NCI-H2196 treated with DMSO at 0.1 percent for 48 hours (cell line): ENCODE data around the gene TENT4A.

ENCODE experiments used
- DNase-seq: peaks from one replicate; lab custom pipeline; 2025; ENCODE audit not compliant: unreplicated experiment; lab: John Stamatoyannopoulos, UW

The TENT4A gene

DNA sequence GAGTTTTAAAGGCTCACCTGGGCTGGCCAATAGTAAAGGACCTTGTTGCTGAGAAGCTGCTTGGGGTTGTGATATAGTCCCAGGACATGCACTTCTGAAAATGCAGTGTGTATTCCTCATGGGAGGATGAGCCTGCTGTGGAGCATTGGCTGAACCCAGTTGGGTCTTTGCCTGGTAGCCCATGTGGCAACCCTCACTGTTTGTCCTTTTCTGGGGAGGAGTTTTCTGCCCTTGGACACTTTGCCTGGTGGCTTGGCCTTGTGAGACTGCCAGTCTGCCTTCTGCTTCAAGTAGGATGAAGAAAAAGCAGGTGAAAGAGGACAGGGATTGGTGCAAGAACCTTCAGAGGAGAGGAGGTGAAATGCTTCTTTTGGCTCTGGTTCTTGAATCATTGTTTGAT, 4.0 kb downstream of the TENT4A start:
- no peak for DNase-seq

DNA sequence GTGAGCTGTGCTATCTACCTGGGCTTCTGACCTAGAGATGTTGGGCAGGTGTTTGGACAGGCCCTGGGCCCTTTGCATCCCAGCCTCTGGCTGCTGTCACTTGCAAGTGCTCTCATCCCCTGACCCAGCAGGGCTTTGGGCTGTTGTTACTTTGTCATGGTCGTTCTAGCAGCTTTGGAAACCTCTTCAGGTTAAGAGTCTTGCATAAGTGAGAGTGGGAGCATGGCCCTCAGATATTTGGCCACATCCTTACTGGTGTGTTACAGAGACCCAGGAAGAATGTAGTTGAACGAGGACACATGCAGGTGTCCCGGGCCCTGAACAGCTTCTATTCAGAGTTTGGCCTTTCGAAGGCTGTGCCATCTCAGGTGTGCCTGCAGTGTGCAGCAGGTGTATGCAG, 4.5 kb downstream of the TENT4A start:
- no peak for DNase-seq

DNA sequence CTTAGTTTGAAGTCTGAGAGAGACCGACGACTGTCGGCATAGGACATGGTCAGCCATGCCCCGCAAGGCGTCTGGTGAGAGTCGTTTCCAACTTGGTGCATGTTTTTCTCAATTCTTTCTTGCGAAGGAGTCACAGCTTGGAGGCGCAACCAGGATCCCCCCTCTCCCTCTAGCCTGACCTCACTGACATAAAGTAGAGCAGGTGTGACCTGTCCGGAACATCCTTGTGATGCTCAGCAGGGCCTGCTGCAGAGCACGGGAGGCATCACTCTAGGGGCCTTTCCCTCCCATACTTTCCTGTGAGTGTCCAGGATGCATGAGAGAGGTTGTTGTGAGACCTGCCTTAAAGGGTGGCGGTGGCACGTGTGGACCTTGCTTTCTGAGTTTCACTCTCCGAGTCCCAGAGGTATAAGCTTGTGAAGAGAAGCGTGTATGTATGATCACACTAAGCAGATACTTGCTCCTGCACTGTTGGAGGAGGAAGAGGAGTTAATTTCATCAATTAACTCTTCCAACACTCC, 5.0 kb downstream of the TENT4A start:
- DNase-seq: no peak

DNA sequence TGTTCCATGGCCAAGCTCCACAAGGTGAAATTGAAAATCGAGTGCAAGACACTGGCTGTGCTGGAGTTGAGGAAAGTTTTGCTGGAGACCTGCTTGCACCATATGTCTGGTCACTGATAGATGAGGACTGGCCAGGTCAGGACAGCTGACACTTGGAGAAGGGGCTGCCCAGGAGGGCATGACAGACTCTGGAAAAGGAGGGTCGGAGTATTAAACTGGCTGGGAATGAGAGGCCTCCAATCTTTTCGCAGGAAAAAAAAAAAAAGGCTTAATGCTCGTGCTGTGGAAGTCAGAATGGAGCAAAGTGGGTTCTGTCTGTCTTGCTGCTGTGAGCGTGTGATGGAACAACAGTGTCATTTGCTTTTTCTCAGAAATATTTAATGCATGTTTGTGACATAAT, 5.5 kb downstream of the TENT4A start:
- no peak for DNase-seq

DNA sequence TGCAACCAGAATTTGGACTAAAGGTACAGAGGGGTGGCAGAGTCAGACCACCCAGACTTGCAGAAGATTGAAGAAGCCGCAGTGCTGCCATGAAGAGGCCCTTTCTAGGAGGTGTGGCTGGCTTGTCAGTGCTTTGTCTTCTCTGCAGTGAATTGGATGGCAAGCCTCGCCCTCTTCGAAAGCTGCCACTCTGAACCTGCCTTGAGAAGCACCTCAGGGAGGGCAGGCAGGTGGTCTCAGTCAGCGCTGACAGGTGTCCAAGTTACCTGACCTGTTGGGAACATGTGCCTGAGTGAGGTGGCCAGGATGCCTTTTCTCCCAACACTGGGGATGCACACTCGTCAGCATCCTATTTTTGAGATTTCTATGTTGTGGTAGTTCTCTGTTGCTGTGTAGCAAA, 6.2 kb downstream of the TENT4A start:
- DNase-seq: no peak

DNA sequence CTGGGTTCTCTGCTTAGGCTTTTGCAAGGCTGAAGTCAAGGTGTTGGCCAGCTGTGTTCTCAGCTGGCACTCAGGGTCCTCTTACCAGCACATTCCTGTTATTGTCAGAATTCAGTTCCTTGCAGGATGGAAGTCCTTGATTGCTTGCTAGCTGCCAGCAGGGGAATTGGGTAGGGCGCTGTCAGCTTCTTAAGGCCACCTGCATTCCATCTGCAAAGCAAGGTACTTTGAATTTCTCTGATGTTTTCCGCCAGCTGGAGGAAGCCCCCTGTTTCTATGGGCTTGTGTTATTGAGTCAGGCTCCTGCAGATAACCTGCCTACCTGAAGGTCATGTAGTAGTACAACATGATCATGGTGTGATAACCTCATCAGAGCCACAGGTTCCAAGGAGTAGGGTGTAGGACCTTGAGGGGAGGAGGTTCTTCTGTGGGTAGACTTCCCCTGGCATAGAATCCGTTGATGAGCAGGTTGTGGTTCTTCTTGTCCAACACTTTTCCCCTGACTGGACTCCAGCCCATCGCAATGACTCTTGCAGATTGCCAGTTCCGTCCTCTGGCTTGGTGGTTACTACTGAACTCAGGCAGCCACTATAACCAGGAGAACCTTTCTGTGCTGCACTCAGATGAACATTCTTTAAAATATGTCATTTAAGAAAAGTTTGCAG, 6.8 kb downstream of the TENT4A start:
- DNase-seq: no peak

DNA sequence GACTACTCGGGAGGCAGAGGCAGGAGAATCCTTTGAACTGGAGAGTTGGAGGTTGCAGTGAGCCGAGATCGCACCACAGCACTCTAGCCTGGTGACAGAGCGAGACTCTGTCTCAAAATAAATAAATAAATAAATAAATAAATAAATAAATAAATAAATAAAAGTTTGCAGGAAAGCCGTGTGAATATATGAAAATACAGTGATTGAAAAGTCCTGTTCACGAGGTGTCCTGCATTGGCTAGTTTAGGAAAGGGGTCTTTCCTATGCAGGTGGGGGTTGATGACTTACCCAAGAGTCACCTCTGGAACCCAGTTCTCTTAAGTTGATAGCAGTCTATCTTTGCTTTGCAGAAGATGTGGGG, 7.3 kb downstream of the TENT4A start:
- no peak for DNase-seq

DNA sequence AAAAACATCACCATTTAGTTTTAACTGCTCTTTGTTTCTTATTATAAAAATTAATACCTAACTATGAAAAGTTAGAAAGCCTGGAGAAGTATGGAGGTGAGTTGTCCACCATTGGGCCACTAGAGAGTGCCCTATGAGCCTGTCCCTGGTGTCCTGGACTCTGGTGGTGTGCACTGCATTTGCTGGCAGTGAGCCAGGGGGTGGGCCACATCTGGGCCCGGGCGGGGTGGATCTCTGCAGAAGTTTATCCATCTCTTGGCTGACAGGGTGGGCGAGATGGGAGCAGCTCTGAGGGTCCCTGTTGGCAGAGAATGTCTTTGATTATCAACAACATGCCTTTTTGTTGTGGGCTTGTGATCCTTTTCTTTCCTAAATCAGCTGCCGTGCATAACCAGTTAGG, 8.2 kb downstream of the TENT4A start:
- no peak for DNase-seq

DNA sequence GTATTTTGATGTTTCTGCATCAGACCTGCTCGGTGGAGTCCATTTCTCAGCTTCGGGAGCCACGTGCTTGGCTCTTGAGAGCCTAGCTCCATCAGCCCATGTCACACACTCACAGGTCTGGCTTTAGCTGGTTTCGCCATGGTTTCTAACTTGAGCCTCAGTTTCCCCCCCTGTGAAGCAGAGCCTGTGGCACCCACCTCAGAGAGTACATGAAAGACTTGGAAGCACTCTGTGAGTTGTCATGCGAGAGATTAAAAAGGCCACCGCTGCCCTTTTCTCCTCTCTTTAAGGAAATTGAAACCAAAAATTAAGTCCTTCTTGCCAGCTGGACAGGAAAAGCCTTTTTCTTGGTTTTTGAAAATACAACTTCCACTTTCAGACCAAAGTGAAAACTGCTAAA, 8.8 kb downstream of the TENT4A start:
- no peak for DNase-seq

DNA sequence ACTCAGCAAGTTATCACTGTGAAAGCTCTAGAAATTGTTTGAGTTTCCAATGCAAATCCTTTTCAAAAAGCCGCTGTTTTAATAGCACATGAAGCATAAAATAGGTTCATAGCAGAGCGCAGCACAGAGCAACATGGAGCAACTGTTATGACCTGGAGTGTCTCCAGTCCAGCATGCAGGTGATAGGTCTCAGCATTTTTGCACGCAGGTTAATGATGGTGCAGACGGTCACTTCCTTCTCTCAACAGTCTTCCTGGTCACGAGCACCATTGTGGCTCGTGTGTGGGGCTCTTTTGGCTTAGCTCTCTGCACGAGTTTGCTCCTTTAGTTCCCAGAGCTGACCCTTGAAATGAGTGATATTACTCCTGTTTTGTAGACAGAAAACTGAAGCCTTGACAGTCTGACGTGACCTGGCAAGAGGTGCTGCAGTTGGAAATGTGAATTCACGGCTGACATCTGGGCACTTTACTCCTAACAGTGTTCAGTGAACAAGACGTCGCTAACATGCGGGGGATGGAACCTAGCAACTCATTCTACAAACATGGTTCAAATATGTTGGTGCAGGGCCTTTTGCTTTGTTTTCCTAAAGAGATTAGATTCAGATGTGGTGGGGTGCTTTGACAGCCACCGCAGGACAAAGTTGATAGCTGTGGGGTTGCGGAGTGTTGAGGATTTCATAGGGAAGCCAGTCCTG, 10.0 kb downstream of the TENT4A start:
- no peak for DNase-seq

DNA sequence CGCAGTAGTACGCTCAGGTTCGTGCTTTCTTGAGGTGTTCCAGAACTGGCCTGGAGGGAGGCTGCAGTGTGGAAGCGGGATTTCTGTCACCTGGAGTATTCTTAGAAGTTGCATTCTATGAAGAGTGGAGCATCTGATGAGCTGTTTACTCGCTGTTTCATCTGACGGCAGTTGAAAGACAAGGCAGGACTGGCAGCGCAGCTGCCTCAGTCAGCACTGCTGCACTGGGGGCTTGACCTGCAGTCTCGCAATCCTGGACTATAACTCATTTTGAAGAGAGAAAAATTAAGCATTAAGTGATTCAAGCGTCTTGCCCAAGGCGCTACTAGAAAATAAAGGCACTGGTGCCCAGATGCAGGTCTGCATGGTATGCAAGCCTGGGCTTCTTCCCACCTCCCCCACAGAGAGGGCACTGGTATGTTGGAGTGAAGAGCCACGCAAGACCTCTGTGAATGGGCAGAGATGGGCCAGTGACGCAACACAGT, 10.6 kb downstream of the TENT4A start:
- DNase-seq: no peak

DNA sequence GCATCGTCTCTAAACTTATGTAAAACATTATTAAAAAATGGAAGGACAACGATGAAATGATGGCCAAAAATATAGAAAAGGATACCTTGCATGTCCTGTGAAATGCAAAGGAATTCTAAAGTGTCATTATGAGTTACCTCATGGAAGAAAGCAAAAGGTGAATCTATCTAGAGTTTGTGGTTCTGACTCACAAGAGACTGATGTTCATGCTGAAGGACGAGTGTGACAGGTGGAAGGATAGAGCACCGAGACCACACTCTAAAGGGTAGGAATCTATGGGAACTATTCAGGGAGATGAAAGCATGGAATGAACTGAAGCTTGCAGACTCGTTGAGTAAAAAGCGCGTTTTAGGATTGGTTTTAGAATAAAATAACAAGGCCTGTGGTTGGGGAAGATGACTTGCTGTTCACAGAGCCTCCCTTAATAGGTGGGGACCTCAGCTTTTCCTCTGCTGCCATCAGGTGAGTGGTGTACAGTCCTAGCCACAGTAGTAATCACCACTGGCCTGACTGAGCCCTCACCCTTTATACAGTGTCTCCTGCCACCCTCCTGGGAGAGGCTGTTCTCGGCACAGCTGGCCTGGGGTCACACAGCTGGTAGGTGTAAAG, 11.2 kb downstream of the TENT4A start:
- DNase-seq: no peak

DNA sequence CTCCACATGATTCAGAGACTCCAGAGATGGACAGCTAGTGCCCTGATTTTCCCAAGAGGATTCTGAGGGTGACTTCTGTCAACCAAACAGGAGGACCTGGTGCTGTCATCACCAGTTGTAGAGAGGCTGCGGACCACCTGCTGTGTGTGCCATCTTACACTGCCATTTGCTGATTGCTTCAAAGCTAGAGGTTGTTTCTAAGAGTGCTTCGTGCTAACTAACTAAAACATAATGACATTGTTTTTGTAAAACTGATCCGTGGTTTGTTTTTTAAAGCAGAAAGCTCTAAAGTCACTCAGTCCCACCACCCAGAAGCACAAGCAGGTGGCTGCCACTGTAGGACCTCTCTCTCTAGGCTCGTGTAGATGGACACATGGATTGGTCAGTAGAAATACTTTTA, 12.2 kb downstream of the TENT4A start:
- DNase-seq: no peak

DNA sequence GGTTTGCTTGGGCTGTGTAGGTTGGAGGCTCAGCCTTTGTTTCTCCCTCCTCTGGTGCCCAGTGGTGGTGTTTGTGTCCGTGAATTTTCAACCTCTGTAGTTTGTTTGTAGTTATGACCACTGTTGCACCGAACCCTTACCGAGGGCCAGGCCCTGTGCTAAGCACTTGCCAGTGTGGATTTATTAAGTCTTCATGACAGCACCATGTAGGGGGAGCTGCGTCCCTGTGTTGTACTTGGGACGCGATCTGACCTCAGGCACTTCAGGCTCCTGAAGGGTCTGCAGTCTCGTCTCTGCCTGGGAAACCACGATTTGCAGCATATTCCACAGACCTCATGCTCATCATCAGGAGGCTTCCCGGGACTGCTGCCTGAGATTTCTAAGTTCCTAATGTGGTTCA, 12.8 kb downstream of the TENT4A start:
- no peak for DNase-seq

DNA sequence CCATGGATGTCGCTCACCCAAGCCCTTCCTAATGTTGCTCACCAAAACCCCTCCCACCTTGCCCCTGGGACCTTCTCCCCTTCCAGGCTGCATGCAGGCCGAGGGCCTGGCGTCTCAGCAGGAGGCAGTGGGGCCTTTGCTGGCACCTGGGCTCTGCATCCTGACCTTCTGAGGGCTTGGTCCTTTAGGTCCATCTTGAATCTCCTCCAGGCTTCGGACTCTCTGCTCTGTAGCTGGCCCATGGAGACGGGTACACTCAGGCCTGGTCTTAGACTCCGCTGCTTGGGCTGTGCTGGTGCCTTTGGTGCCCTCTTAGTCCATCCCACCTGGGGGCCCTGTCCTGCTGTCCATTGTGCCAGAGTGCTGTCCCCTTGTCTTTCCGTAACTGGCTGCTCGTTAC, 14.0 kb downstream of the TENT4A start:
- DNase-seq: no peak

DNA sequence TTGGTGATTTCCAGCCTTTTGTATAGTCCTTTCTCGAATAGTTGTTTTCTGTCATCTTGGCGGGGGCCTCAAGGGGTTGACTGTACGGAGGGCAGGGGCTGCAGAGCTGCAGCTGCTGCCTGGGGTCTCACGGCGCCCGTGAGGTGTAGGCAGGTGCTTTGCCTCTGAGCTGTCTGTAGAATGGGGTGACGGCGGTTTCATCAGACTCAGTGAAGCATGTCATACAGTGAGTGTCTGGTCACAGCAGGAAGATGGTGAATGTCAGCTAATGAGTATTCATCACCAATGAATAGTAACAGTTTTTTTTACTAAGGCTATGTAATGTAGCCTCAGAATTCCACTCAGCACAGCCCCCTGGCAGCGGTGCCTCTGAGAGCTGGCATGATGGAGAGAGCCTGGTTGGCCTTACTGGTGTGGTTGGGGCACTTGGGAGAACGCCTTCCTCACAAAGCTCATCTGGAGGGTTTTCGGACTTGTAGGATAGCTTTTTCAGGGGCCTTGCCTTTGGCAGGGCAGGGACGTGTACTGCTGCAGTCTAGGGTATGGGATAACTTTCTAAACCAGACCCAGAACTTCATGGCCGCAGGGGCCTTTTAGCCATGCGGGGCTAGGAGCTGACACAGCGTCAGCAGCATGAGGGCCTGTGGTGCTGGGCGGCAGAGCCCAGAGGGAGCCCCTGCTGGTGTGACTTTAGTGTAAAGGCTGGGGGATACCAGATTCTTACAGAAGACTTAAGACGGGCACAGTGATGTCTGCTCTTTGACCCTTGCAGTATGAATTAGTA, 15.0 kb downstream of the TENT4A start:
- no peak for DNase-seq

DNA sequence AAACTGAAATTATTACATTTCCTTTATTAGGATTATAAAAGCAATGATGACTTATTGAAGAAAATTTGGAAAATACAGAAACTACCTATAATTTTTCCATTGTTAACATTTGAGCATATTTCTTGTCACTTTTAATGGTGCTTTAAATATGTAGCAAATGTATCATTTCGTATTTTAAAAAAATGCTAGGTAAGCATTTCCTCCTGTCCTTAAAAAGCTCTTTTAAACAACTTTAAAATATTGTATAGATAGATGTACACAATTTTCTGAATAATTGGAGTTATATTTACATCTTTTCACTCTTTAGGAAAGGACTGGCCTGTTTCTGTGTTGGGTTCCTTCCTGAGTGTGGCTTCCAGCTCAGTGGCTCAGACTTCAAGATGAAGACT, 15.6 kb downstream of the TENT4A start:
- DNase-seq: no peak

DNA sequence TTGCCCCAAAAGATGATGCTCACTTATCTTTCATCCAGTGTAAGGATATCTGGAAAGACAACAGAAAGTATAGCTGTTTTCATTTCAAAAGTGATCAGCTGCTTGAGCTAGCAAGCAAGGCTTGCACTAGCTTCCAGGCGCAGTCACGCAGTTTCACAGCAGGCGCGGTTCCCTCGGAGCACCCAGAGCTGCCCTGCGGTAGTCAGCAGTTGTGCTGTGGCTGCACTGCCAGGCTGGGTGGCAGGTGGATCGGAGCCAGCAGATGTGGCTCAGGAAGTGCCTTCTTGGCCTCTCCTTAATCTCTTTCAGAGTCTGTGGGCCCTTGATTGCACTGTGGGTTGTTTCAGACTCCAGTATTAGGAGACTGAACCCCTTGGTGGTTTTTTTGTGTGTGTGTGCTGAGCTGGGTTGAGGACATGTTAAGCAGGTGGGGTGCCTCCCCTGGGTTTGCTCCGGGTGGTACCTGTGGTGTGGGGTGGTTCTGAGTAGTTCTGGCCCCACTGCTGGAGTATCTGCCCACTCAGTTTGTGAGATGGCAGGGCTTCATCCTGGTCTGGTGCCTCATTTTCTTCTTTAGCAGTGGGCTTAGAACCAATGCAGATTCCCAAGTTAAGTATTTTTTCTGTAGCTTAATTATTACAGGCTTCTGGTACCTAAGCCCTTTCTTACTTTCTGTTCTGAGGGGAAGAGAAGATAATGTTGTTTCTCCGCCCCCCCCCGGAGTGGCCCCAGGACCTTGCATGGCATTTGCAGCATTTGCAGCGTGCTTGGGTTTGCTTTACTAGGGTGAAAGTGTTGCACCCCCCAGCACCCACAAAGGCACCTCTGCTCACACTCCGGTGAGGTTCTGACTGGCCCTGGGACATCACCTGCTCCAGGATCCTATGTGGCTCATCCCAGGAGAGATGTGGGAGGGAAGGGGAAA, 16.4 kb downstream of the TENT4A start:
- DNase-seq: no peak

DNA sequence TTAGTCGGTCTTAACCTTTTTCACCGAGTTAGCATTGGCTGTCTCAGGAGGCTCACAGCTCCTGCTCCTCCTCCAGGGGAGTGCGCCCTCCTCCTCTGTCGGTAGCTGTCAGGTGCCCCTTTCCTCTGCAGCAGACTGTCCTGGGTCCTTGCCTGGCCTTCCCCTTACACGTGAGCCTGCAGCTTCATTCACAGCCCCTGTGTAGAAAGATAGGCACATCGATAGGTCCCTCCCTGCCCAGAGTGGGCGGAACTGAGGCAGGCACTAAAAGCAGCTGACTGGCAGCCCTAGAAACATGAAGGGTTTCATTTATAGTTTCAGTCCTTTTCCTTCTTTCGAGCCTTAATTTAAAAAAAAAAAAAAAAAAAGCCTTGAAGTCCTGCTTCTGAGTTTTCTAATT, 17.2 kb downstream of the TENT4A start:
- no peak for DNase-seq

DNA sequence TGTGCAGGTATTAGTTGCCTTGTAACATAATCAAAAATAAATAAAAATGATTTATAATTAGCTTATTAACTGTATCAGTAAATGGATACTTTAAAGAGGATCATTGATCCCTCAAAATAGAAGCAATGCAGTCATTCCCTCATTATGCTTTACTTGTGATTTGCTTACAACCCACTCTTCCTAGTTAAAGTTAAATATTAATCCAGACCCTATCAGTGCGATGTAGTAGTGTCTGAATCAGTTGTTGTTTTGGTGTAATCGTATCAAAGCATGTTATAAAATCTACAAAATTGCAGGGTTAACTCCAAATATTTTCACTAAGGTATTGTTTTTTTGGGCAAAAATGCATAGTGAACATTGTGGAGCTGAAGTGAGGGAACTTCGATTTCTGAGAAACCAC, 17.6 kb downstream of the TENT4A start:
- no peak for DNase-seq
